Progenitor cell of endocrine pancreas (in vitro differentiated cells): Measurements from ENCODE around the gene PLET1. TPM values are rescaled to one million over a fixed set of nuclear protein-coding genes. Genes with fewer than 3 reads are reported as not detected.

Source experiments
- DNase-seq: peaks from one replicate; pipeline ENCODE4 v3.0.0; 2021; ENCODE audit warnings: low spot score; ENCODE audit not compliant: unreplicated experiment
- H3K27ac Mint-ChIP-seq: 2 replicates; pipeline ENCODE4 v1.8.0; 2021; ENCODE audit warnings: mild to moderate bottlenecking, moderate library complexity, mixed read lengths
- H3K27me3 Mint-ChIP-seq: 2 replicates; pipeline ENCODE4 v1.8.0; 2021; ENCODE audit warnings: mixed read lengths
- H3K36me3 Mint-ChIP-seq: 2 replicates; pipeline ENCODE4 v1.8.0; 2022; ENCODE audit warnings: mixed read lengths; ENCODE audit not compliant: insufficient read depth
- H3K4me1 Mint-ChIP-seq: 2 replicates; pipeline ENCODE4 v1.8.0; 2021; ENCODE audit warnings: low read depth, mixed read lengths
- H3K4me3 Mint-ChIP-seq: 2 replicates; pipeline ENCODE4 v1.8.0; 2021; ENCODE audit warnings: low read depth, mild to moderate bottlenecking, moderate library complexity, mixed read lengths
- H3K9me3 Mint-ChIP-seq: 2 replicates; pipeline ENCODE4 v1.8.0; 2021; ENCODE audit warnings: low read depth, mixed read lengths
- total RNA-seq: library from RNA; stranded (reverse); gene quantifications from 2 replicates; pipeline ENCODE4 v1.2.1, GENCODE V29; 2021
- TF ChIP-seq, protein P1 (sequence below): fragments of 200-600 bp; sonication (generic); IDR thresholded peaks from one replicate; pipeline ENCODE4 v1.5.0; 2021; ENCODE audit warnings: antibody characterized with exemption, mild to moderate bottlenecking; ENCODE audit not compliant: unreplicated experiment

PLET1 gene
- total RNA-seq, 1 donor from 2014 or later: not detected

DNA sequence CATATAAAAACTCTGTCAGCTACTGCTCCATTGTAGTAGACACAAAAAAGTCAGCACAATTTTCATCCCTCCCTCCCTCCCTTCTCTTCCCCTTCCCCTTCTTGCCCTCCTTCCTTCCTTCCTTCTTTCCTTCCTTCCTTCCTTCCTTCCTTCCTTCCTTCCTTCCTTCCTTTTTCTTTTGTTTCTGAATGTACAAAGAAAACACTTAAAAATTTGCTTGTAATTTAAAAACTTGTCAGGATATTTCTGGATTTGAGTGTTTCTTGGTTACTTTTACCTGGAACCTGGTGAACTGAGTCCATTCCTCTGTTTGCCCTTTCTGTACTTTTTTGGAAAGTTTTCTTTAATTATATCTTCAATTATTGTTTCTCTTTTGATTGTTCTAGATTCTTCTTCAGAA lies 31.5 kb upstream of the PLET1 start:
- Mint-ChIP-seq H3K27ac (no peak overlapping the region), H3K36me3 (no peaks in the 10 kb centered on the region), H3K4me1 (peaks cover 7% of the 10 kb centered on the region), H3K4me3 (no peak overlapping the region), H3K27me3 (peaks cover 49% of the 10 kb centered on the region), H3K9me3 (no peaks in the 10 kb centered on the region)
- no peak for DNase-seq
- TF ChIP-seq, protein P1, sequence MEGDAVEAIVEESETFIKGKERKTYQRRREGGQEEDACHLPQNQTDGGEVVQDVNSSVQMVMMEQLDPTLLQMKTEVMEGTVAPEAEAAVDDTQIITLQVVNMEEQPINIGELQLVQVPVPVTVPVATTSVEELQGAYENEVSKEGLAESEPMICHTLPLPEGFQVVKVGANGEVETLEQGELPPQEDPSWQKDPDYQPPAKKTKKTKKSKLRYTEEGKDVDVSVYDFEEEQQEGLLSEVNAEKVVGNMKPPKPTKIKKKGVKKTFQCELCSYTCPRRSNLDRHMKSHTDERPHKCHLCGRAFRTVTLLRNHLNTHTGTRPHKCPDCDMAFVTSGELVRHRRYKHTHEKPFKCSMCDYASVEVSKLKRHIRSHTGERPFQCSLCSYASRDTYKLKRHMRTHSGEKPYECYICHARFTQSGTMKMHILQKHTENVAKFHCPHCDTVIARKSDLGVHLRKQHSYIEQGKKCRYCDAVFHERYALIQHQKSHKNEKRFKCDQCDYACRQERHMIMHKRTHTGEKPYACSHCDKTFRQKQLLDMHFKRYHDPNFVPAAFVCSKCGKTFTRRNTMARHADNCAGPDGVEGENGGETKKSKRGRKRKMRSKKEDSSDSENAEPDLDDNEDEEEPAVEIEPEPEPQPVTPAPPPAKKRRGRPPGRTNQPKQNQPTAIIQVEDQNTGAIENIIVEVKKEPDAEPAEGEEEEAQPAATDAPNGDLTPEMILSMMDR: no peak

DNA sequence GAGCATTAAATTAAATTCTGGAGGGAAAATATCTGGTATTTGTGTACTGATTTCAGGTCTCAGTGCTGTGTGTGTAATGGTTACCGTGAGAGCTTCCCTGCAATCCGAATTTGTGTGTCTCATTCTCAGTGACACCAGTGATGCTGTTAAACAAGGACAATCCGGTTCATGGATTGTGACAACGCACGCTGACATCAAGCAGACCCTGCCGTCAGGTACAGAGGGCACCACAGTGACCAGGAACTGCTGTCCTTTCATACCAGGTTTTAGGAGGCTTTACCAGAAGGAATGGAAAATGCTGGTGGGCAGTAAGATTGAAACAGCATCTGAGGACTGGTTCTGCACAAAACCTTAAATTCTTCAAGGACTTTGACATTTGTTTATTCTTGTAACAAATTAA lies 30.5 kb upstream of the PLET1 start:
- DNase-seq: no peak
- H3K27me3 Mint-ChIP-seq: peaks cover 53% of the 10 kb centered on the region
- peaks cover 7% of the 10 kb centered on the region for H3K4me1 Mint-ChIP-seq
- TF ChIP-seq, protein P1: no peak
- no peak overlapping the region for H3K27ac Mint-ChIP-seq
- no peaks in the 10 kb centered on the region for H3K36me3 Mint-ChIP-seq
- no peaks in the 10 kb centered on the region for H3K9me3 Mint-ChIP-seq
- peak overlapping the region; percentile 5 for H3K4me3 Mint-ChIP-seq

DNA sequence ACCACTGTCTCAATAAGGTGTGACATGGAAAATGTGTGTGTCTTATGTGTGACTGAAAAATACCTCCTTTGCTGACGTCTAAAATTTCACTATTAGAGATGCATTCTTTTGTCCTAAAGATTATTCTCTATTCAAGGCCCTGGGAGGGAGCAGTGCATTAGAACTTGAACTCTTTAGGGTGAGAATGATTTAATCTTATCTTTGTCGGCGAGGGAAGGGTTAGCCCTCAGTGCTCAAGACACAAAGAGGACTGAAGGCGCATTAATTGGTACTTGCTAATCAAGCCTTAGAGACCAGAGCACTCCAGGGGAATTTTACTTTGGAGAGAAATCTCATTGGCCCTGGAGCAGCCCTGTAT lies 29.8 kb upstream of the PLET1 start:
- Mint-ChIP-seq H3K36me3 (no peaks in the 10 kb centered on the region), H3K27me3 (peaks cover 61% of the 10 kb centered on the region), H3K27ac (no peak overlapping the region), H3K4me1 (peaks cover 7% of the 10 kb centered on the region), H3K9me3 (no peaks in the 10 kb centered on the region), H3K4me3 (peak overlapping the region; percentile 62)
- TF ChIP-seq, protein P1: no peak
- no peak for DNase-seq

DNA sequence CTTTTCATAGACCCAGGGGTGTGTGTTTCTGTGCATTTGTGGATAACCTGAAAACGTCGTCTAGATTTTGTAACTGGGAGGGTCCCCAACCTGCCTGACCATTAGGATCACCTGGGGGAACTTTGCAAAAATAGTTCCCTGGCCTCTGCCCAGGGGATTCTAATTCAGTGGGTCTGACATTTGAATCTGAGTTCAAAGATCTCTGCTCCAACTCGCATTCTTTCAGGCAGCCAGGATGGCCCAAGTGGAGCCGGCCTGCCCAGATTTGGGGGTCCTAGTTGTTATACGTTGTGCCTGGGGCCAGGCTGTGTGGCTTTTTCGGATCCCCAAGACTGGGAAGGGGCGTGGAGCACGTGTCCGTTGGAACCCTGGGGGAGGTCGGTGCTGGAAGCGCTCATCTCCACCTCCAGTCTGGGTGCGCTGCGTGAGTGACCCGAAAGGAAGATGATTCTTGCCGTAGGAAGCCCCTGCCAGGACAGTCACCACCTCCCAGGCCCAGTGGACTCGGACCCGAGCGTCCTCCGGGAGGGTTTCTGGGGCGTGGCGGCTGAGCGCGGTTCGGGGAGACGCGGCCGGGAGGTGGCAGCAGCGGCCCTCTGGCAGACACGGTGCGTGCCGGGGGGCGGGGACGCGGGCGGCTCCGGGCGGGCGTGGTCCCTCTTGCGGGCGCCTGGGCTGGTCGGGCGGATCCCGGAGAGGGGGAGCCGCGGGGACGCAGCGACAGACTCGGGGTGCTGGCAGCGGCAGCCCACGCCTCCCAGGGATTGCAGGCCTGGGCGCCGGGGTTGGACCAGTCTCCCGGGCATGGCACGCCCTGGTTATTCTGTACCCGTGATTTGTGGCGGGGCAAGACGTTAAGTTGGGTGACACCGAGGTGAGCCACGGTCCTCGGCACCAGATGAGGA lies 29.2 kb upstream of the PLET1 start:
- peak overlapping the region; percentile 67 for H3K4me3 Mint-ChIP-seq
- no peaks in the 10 kb centered on the region for H3K9me3 Mint-ChIP-seq
- H3K36me3 Mint-ChIP-seq: no peaks in the 10 kb centered on the region
- H3K27me3 Mint-ChIP-seq: peaks cover 61% of the 10 kb centered on the region
- no peak overlapping the region for H3K27ac Mint-ChIP-seq
- peaks cover 7% of the 10 kb centered on the region for H3K4me1 Mint-ChIP-seq
- TF ChIP-seq, protein P1: peak; percentile 87
- DNase-seq: peak; percentile 75

DNA sequence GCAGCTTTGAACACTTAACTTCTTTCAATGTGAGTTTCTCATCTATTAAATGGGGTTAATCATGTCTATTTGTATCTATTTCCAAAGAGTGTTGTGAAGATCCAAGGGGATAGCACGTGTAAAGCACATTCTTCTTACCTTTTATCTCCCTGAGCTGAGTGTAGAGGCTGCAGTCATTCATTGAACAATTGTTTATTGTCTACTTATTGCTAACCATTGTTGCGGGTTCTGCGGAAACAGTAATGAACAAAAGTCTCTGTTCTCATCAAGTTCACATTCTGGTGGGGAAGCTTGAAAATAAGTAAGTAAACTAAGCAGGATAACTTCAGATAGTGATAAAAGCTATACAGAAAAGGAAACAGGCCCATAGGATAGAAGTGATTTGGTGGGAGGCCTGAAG lies 27.4 kb upstream of the PLET1 start:
- TF ChIP-seq, protein P1: no peak
- Mint-ChIP-seq H3K27ac (no peak overlapping the region), H3K36me3 (no peaks in the 10 kb centered on the region), H3K27me3 (peaks cover 58% of the 10 kb centered on the region), H3K4me1 (peaks cover 7% of the 10 kb centered on the region), H3K4me3 (no peak overlapping the region), H3K9me3 (no peaks in the 10 kb centered on the region)
- DNase-seq: no peak
